GM12891 (cell line): ENCODE measurements around the gene CCDC24.

Source experiments
- PAX5 ChIP-seq: IDR thresholded peaks from 2 replicates; pipeline ENCODE4 v1.6.1; 2011; ENCODE audit warnings: low read length, moderate library complexity, mild to moderate bottlenecking; ENCODE audit not compliant: insufficient read depth, severe bottlenecking
- POLR2A ChIP-seq: IDR thresholded peaks from 2 replicates; pipeline ENCODE4 v1.6.1; 2011; ENCODE audit warnings: low read depth, low read length, control low read depth
- POLR2AphosphoS5 ChIP-seq: IDR thresholded peaks from 2 replicates; pipeline ENCODE4 v1.6.1; 2011; ENCODE audit warnings: low read depth, low read length, control low read depth
- POU2F2 ChIP-seq: IDR thresholded peaks from 2 replicates; pipeline ENCODE4 v1.6.1; 2011; ENCODE audit warnings: low read depth, mild to moderate bottlenecking, control low read depth, low read length, moderate library complexity
- SPI1 ChIP-seq: IDR thresholded peaks from 2 replicates; pipeline ENCODE4 v1.6.1; 2011; ENCODE audit warnings: low read depth, low read length, control low read depth
- TAF1 ChIP-seq: IDR thresholded peaks from 2 replicates; pipeline ENCODE4 v1.6.1; 2011; ENCODE audit warnings: low read depth, low read length, control low read depth

DNA sequence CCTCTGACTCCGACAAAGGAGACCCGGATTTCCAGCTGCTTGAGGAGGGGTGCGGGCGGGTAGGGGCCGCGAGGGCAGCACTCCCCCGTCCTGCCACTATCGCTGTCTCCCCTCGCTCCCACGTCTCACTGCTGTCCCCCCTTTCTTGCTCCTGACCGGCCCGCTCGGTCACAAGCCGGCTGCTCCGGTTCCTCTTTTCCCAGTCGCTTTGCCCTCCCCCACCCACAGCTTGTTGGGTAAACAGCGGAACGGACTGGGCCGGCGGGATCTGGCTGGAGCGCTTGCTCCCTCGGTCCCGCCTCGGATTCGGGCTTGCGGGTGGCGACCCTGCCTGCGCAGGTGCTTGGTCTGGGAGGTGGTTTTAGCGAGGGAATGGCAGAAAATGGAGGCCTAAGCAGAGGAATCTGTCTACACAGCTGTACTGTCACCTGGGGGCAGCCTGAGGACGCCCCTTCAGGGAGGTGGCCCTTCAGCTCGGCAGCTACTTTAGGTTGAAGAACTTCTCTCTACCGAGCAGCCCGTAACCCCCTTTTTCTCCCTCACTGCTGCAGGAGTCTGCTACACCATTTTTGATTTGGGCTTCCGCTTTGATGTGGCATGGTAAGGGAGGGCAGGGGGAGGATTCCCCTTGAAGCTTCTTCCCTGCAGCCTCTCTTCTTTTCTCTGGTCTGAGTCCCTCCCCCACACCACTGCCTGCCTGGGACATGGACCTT, 16.0 kb upstream of the CCDC24 start:
- no peak for TF ChIP-seq POLR2A
- TF ChIP-seq TAF1: no peak
- TF ChIP-seq SPI1: peak; percentile 80
- TF ChIP-seq POLR2AphosphoS5: no peak
- no peak for TF ChIP-seq PAX5
- no peak for TF ChIP-seq POU2F2
